Measurements from ENCODE around the gene FGF19. TPM values are rescaled to one million over a fixed set of nuclear protein-coding genes. Genes with fewer than 3 reads are reported as not detected.

The FGF19 gene
- total and polyA plus RNA-seq, 5 donors from 2014 or later, result not detected

- no peaks in the 10 kb centered on the region for H3K36me3 Mint-ChIP-seq
- no peak overlapping the region for H3K4me3 Mint-ChIP-seq
- no peaks in the 10 kb centered on the region for H3K4me1 ChIP-seq (ENCODE audit: control insufficient read depth, insufficient read depth, low read length, poor library complexity, severe bottlenecking)
- no peaks in the 10 kb centered on the region for H3K4me1 Mint-ChIP-seq
- no peak for DNase-seq
- ATAC-seq (ENCODE audit: low read depth in 2 of 2), result no peak
- H3K27me3 ChIP-seq (ENCODE audit: control insufficient read depth, insufficient read depth, low read length), result no peaks in the 10 kb centered on the region
- H3K27ac Mint-ChIP-seq, result no peak overlapping the region
- no peak overlapping the region for H3K4me3 ChIP-seq (ENCODE audit: low read depth, low read length)
- H3K27me3 Mint-ChIP-seq, result peaks cover 8% of the 10 kb centered on the region
- no peaks in the 10 kb centered on the region for H3K9me3 ChIP-seq (ENCODE audit: control insufficient read depth in 2 of 2, low read length in 2 of 2)
- no peak overlapping the region for H3K27ac ChIP-seq (ENCODE audit: insufficient read depth, low read length, poor library complexity, severe bottlenecking)
- no peaks in the 10 kb centered on the region for H3K9me3 Mint-ChIP-seq
- H3K36me3 ChIP-seq (ENCODE audit: control insufficient read depth, insufficient read depth, low read length), result no peaks in the 10 kb centered on the region
Measured at GRCh38 chr11:69745201-69745600, 41.4 kb upstream of the FGF19 start.

- Histone ChIP-seq H3K27me3 (ENCODE audit: control insufficient read depth, insufficient read depth, low read length) (no peaks in the 10 kb centered on the region), H3K4me3 (ENCODE audit: low read depth, low read length) (no peak overlapping the region), H3K27ac (ENCODE audit: insufficient read depth, low read length, poor library complexity, severe bottlenecking) (no peak overlapping the region), H3K36me3 (ENCODE audit: control insufficient read depth, insufficient read depth, low read length) (no peaks in the 10 kb centered on the region), H3K9me3 (ENCODE audit: control insufficient read depth in 2 of 2, low read length in 2 of 2) (no peaks in the 10 kb centered on the region), H3K4me1 (ENCODE audit: control insufficient read depth, insufficient read depth, low read length, poor library complexity, severe bottlenecking) (no peaks in the 10 kb centered on the region)
- Mint-ChIP-seq H3K36me3 (no peaks in the 10 kb centered on the region), H3K9me3 (peaks cover 0 to 2% (median 0%) of the 10 kb centered on the region in 7 donors), H3K27ac (no peak overlapping the region), H3K4me3 (no peak overlapping the region), H3K4me1 (no peaks in the 10 kb centered on the region), H3K27me3 (peaks cover 8% of the 10 kb centered on the region)
- ATAC-seq (ENCODE audit: low read depth in 2 of 2) (no peak), DNase-seq (no peak)
Measured at GRCh38 chr11:69744435-69744834, 40.6 kb upstream of the FGF19 start.

DNA sequence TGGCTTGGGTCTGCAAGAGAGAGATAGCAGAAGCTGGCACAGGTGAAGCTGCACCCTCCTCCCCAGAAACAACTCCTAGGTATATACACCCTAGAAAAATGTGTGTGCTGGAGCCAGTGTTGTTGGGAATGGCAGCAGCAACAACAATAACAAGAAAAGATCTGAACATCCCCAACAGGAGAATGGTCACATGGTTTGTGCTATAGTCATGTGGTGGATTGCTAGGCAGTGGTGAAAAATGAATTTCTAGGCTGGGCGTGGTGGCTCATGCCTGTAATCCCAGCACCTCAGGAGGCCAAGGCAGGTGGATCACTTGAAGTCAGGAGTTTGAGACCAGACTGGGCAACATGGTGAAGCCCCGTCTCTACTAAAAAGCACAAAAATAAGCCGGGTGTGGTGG is 31.0 kb upstream of the FGF19 start:
- no peaks in the 10 kb centered on the region for H3K36me3 Mint-ChIP-seq
- H3K4me1 Mint-ChIP-seq, result no peaks in the 10 kb centered on the region
- Histone ChIP-seq H3K27me3 (ENCODE audit: control insufficient read depth, insufficient read depth, low read length) (no peaks in the 10 kb centered on the region), H3K9me3 (ENCODE audit: control insufficient read depth in 2 of 2, low read length in 2 of 2) (peaks cover 0 to 15% of the 10 kb centered on the region in 2 experiments), H3K36me3 (ENCODE audit: control insufficient read depth, insufficient read depth, low read length) (no peaks in the 10 kb centered on the region), H3K4me3 (ENCODE audit: low read depth, low read length) (no peak overlapping the region), H3K4me1 (ENCODE audit: control insufficient read depth, insufficient read depth, low read length, poor library complexity, severe bottlenecking) (no peaks in the 10 kb centered on the region), H3K27ac (ENCODE audit: insufficient read depth, low read length, poor library complexity, severe bottlenecking) (no peak overlapping the region)
- no peak overlapping the region for H3K4me3 Mint-ChIP-seq
- ATAC-seq (ENCODE audit: low read depth in 2 of 2) (no peak), DNase-seq (no peak)
- H3K9me3 Mint-ChIP-seq, result peaks cover 0 to 13% (median 5%) of the 10 kb centered on the region in 7 donors
- H3K27me3 Mint-ChIP-seq, result peaks cover 20% of the 10 kb centered on the region
- no peak overlapping the region for H3K27ac Mint-ChIP-seq

DNA sequence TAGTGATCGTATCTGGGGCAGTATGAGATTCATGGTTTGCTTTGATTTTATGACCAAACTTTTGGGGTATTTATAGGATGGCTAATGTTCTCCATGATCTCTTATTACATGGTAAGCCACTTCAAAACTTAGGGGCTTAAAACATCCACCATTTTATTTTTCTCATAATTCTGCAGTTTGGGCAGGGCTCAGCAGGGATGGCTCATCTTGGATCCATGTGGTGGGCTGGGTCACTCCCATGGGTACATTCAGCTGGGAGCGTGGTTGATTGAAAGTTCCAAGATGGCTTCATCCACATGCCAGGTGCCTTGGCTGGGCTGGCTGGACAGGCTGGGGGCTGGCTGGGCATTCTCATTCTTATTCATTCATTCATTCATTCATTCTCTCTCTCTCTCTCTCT is 30.5 kb upstream of the FGF19 start:
- H3K27ac ChIP-seq (ENCODE audit: insufficient read depth, low read length, poor library complexity, severe bottlenecking), result no peak overlapping the region
- H3K4me1 ChIP-seq (ENCODE audit: control insufficient read depth, insufficient read depth, low read length, poor library complexity, severe bottlenecking), result no peaks in the 10 kb centered on the region
- no peaks in the 10 kb centered on the region for H3K27me3 ChIP-seq (ENCODE audit: control insufficient read depth, insufficient read depth, low read length)
- H3K9me3 Mint-ChIP-seq, result peaks cover 0 to 13% (median 5%) of the 10 kb centered on the region in 7 donors
- ATAC-seq (ENCODE audit: low read depth in 2 of 2), result no peak
- H3K27ac Mint-ChIP-seq, result no peak overlapping the region
- H3K27me3 Mint-ChIP-seq, result peaks cover 25% of the 10 kb centered on the region
- no peaks in the 10 kb centered on the region for H3K36me3 Mint-ChIP-seq
- H3K9me3 ChIP-seq (ENCODE audit: control insufficient read depth in 2 of 2, low read length in 2 of 2), result peaks cover 0 to 15% of the 10 kb centered on the region in 2 experiments
- no peak overlapping the region for H3K4me3 ChIP-seq (ENCODE audit: low read depth, low read length)
- H3K4me1 Mint-ChIP-seq, result no peaks in the 10 kb centered on the region
- no peak overlapping the region for H3K4me3 Mint-ChIP-seq
- no peaks in the 10 kb centered on the region for H3K36me3 ChIP-seq (ENCODE audit: control insufficient read depth, insufficient read depth, low read length)
- no peak for DNase-seq

DNA sequence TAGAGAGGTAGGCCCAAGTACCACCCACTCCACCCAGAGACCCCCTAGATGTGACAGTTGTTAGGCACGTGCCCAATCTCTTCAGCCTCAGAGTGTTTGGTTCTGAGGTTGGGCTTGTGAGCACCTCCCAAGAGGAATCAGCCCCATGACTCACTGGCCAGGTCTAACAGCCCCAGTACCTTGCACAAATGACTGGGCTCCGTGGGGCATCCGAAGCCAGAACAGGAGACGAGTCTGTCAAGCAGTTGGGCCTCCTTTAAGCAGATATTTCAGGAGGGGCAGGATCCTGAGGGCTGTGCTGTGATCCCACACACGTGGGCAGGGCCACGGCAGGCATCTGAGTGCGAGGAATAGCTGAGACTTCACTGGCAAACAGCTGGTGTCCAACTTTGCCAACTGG is 29.1 kb upstream of the FGF19 start:
- no peak overlapping the region for H3K27ac Mint-ChIP-seq
- H3K27me3 Mint-ChIP-seq, result peaks cover 34% of the 10 kb centered on the region
- H3K27me3 ChIP-seq (ENCODE audit: control insufficient read depth, insufficient read depth, low read length), result no peaks in the 10 kb centered on the region
- no peaks in the 10 kb centered on the region for H3K36me3 ChIP-seq (ENCODE audit: control insufficient read depth, insufficient read depth, low read length)
- peaks cover 0 to 11% of the 10 kb centered on the region in 2 experiments for H3K9me3 ChIP-seq (ENCODE audit: control insufficient read depth in 2 of 2, low read length in 2 of 2)
- H3K36me3 Mint-ChIP-seq, result no peaks in the 10 kb centered on the region
- H3K9me3 Mint-ChIP-seq, result peaks cover 0 to 10% (median 5%) of the 10 kb centered on the region in 7 donors
- H3K4me1 Mint-ChIP-seq, result no peaks in the 10 kb centered on the region
- H3K4me1 ChIP-seq (ENCODE audit: control insufficient read depth, insufficient read depth, low read length, poor library complexity, severe bottlenecking), result no peaks in the 10 kb centered on the region
- no peak overlapping the region for H3K4me3 ChIP-seq (ENCODE audit: low read depth, low read length)
- H3K4me3 Mint-ChIP-seq, result no peak overlapping the region
- ATAC-seq (ENCODE audit: low read depth in 2 of 2), result no peak
- DNase-seq, result no peak
- no peak overlapping the region for H3K27ac ChIP-seq (ENCODE audit: insufficient read depth, low read length, poor library complexity, severe bottlenecking)

GRCh38 chr11:69731110-69731509 is 27.3 kb upstream of the FGF19 start:
- H3K36me3 Mint-ChIP-seq, result no peaks in the 10 kb centered on the region
- peaks cover 28% of the 10 kb centered on the region for H3K27me3 Mint-ChIP-seq
- Histone ChIP-seq H3K4me3 (ENCODE audit: low read depth, low read length) (no peak overlapping the region), H3K4me1 (ENCODE audit: control insufficient read depth, insufficient read depth, low read length, poor library complexity, severe bottlenecking) (no peaks in the 10 kb centered on the region), H3K9me3 (ENCODE audit: control insufficient read depth in 2 of 2, low read length in 2 of 2) (peaks cover 0 to 11% of the 10 kb centered on the region in 2 experiments), H3K27ac (ENCODE audit: insufficient read depth, low read length, poor library complexity, severe bottlenecking) (no peak overlapping the region), H3K36me3 (ENCODE audit: control insufficient read depth, insufficient read depth, low read length) (no peaks in the 10 kb centered on the region), H3K27me3 (ENCODE audit: control insufficient read depth, insufficient read depth, low read length) (peaks cover 1% of the 10 kb centered on the region)
- ATAC-seq (ENCODE audit: low read depth in 2 of 2), result no peak
- H3K4me3 Mint-ChIP-seq, result no peak overlapping the region
- no peak overlapping the region for H3K27ac Mint-ChIP-seq
- DNase-seq, result no peak
- no peaks in the 10 kb centered on the region for H3K4me1 Mint-ChIP-seq
- peaks cover 0 to 8% (median 5%) of the 10 kb centered on the region in 7 donors for H3K9me3 Mint-ChIP-seq

DNA sequence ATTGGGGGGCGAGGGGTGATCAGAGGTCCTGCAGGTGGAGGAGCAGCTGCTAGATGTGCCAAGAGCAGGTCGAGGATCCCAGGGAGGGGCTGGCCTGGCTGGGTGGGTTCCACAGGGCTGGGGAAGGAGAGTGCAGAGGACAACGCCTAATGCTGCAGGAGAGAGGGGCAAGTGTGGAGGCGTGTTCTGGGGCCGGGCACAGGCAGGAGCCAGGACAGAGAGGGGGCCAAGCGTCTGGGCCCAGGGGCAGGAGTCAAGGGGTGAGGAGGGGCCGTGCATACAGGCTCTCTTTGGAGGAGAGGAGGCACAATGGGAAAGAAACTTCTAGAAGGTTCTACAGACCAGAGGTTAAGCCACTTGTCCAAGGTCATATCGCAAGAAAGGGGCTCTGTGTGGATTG is 26.7 kb upstream of the FGF19 start:
- peaks cover 0 to 11% of the 10 kb centered on the region in 2 experiments for H3K9me3 ChIP-seq (ENCODE audit: control insufficient read depth in 2 of 2, low read length in 2 of 2)
- H3K4me1 ChIP-seq (ENCODE audit: control insufficient read depth, insufficient read depth, low read length, poor library complexity, severe bottlenecking), result no peaks in the 10 kb centered on the region
- no peaks in the 10 kb centered on the region for H3K4me1 Mint-ChIP-seq
- peaks cover 30% of the 10 kb centered on the region for H3K27me3 Mint-ChIP-seq
- H3K36me3 Mint-ChIP-seq, result no peaks in the 10 kb centered on the region
- peaks cover 5% of the 10 kb centered on the region for H3K27me3 ChIP-seq (ENCODE audit: control insufficient read depth, insufficient read depth, low read length)
- H3K36me3 ChIP-seq (ENCODE audit: control insufficient read depth, insufficient read depth, low read length), result no peaks in the 10 kb centered on the region
- no peak overlapping the region for H3K27ac ChIP-seq (ENCODE audit: insufficient read depth, low read length, poor library complexity, severe bottlenecking)
- H3K4me3 Mint-ChIP-seq, result no peak overlapping the region
- peaks cover 0 to 8% (median 5%) of the 10 kb centered on the region in 7 donors for H3K9me3 Mint-ChIP-seq
- ATAC-seq (ENCODE audit: low read depth in 2 of 2) (no peak), DNase-seq (no peak)
- no peak overlapping the region for H3K4me3 ChIP-seq (ENCODE audit: low read depth, low read length)
- H3K27ac Mint-ChIP-seq, result no peak overlapping the region

- no peaks in the 10 kb centered on the region for H3K36me3 ChIP-seq (ENCODE audit: control insufficient read depth, insufficient read depth, low read length)
- H3K36me3 Mint-ChIP-seq, result no peaks in the 10 kb centered on the region
- H3K4me1 Mint-ChIP-seq, result no peaks in the 10 kb centered on the region
- no peak overlapping the region for H3K4me3 Mint-ChIP-seq
- ATAC-seq (ENCODE audit: low read depth in 2 of 2) (no peak), DNase-seq (no peak)
- no peak overlapping the region for H3K27ac Mint-ChIP-seq
- peaks cover 34% of the 10 kb centered on the region for H3K27me3 Mint-ChIP-seq
- no peak overlapping the region for H3K27ac ChIP-seq (ENCODE audit: insufficient read depth, low read length, poor library complexity, severe bottlenecking)
- H3K9me3 ChIP-seq (ENCODE audit: control insufficient read depth in 2 of 2, low read length in 2 of 2), result peaks cover 0 to 4% of the 10 kb centered on the region in 2 experiments
- peaks cover 0 to 8% (median 2%) of the 10 kb centered on the region in 7 donors for H3K9me3 Mint-ChIP-seq
- H3K4me3 ChIP-seq (ENCODE audit: low read depth, low read length), result no peak overlapping the region
- H3K27me3 ChIP-seq (ENCODE audit: control insufficient read depth, insufficient read depth, low read length), result peaks cover 5% of the 10 kb centered on the region
- no peaks in the 10 kb centered on the region for H3K4me1 ChIP-seq (ENCODE audit: control insufficient read depth, insufficient read depth, low read length, poor library complexity, severe bottlenecking)
Measured at GRCh38 chr11:69729252-69729651, 25.4 kb upstream of the FGF19 start.

Measured in CD4-positive, CD25-positive, alpha-beta regulatory T cell (primary cell).